ENCODE measurements around the gene TRPM4.
"Not testable (repeated sequence)": the region's sequence is repeated elsewhere in the genome, so short reads cannot be mapped to it uniquely, and the experiment has no call there.

TRPM4 gene

DNA sequence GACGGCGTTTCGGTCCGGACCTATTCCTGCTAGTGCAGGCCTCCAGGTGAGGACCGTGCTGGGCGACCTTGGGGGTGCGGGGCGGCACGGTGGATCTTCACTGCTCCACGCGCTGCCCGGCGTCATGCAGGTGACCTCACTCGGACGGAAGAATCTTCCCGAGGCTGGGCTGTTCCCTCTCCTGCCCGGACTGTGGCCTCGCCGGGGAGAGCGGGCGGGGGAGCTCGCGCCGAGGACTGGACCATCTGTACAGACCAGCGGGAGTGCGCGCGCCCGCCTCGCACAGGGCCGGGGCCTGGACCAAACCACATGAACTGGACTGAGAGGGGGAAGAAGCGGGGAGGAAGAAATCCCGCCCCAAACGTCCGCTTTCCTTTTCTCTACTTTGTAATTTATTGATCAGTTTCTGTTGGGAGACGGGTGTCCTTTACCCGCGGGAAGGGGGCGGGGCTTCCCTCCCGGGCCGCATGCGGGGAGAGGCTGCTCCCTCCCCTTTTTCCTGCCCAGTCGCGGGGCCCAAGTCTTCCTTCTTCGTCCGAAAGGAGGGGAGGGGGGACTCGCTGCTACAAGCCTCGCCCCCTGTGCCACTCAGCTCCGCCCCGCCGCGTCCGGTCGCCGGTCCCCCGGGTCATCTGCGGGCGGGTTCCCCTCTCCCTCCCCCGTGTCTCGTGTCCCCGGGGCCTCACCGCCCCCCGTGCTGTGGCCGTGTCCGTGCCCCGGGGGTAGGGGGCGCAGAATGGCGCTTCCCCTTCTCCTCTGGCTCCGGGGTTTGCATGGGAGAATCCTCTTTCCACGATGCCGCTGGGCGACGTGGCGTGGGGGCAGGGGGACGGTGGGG lies 7.3 kb upstream of the TRPM4 start:
- DNase-seq (ENCODE audit: extremely low read depth in 1 of 2, low read depth in 1 of 2), result peak in 1 of 2 donors; percentile 28

GRCh38 chr19:49150944-49151243 lies 6.7 kb upstream of the TRPM4 start:
- no peak for DNase-seq (ENCODE audit: extremely low read depth in 1 of 2, low read depth in 1 of 2)

GRCh38 chr19:49151267-49152118 lies 6.1 kb upstream of the TRPM4 start:
- no peak for DNase-seq (ENCODE audit: extremely low read depth in 1 of 2, low read depth in 1 of 2)

GRCh38 chr19:49152119-49152550 lies 5.5 kb upstream of the TRPM4 start:
- DNase-seq (ENCODE audit: extremely low read depth in 1 of 2, low read depth in 1 of 2), result no peak

GRCh38 chr19:49153167-49153809 lies 4.3 kb upstream of the TRPM4 start:
- no peak for DNase-seq (ENCODE audit: extremely low read depth in 1 of 2, low read depth in 1 of 2)

GRCh38 chr19:49154279-49154678 lies 3.3 kb upstream of the TRPM4 start:
- DNase-seq (ENCODE audit: extremely low read depth in 1 of 2, low read depth in 1 of 2), result no peak

DNA sequence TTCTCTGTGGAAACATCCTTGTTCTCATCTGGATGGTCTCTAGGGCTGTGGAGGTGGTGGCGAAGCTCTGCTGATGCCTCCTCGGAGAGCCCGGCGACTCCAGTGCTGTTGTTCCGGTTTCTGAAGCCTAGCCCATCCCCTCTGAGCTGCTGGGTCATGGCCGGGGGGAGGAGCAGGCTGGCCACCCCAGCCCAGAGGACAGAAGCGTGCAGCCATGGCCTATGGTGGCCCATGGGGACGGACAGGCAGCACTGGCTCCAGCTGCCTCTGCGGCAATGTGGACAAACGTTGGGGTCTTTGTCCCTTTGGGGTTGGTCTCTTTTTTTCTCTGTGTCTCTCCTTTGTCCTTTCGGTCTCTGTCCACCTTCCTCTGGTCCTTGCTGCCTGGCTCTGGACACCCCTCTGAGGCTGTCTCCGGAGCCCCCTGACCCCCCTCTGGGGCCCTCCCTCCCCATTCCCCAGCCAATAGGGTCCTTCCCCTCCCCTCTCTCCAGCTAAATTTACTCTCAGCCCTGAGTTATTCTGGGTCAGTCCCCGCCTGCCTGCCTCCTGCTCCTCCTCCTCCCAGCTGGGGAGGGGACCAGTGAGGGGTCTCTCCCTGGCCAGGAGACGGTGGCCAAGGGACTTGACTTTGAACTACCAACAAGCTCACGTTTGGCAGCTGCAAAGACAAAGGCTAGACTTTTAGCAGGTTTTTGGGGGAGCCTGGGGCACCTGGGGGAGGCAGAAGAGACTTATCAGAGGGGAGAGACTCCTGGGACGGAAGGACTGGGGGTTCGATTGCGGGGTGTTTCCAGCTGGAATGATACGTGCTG lies 2.4 kb upstream of the TRPM4 start, which contains the start of gene HRC:
Gene HRC, minus strand, starts transcription at position 392 of the 815 bp plus-strand sequence. Its CDS starts 159 bp downstream, at position 233.
- no peak for DNase-seq (ENCODE audit: extremely low read depth in 1 of 2, low read depth in 1 of 2)

GRCh38 chr19:49155820-49156346 lies 1.7 kb upstream of the TRPM4 start:
- DNase-seq (ENCODE audit: extremely low read depth in 1 of 2, low read depth in 1 of 2), result no peak

GRCh38 chr19:49160450-49161189 lies 3.0 kb downstream of the TRPM4 start:
- DNase-seq (ENCODE audit: extremely low read depth in 1 of 2, low read depth in 1 of 2), result no peak

- DNase-seq (ENCODE audit: extremely low read depth in 1 of 2, low read depth in 1 of 2), result no peak
Measured at GRCh38 chr19:49161987-49162386, 4.4 kb downstream of the TRPM4 start.

DNA sequence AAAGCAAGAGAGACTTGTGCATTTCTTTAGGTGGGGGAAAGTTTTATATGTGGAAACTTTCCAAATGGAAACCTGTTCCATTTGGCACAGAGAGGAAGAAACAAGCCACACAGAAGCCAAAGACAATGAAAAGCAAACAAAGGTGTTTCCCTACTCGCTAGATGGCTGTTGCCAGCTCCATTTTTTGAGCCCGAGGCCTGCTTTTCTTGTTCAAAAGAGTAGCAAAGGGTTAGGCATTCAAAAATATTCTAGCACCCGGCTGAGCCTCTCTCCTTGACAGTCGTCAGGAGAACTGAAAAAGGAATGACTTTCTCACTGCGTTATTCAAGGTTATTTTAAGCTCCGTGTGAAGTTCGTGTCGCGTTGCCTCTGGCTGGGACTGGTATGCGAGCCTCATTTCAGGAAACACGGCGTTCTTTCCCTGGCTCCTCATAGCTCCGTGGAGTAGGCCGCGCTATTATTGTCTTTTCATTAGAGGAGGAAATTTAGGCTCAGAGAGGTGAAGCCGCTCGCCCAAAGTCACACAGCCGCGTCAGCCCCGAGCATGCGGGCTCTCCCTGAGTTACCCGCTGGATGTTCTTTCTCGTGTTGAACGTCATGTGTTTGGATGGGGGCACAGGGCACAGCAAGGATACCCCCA lies 7.6 kb downstream of the TRPM4 start:
- no peak for DNase-seq (ENCODE audit: extremely low read depth in 1 of 2, low read depth in 1 of 2)

DNA sequence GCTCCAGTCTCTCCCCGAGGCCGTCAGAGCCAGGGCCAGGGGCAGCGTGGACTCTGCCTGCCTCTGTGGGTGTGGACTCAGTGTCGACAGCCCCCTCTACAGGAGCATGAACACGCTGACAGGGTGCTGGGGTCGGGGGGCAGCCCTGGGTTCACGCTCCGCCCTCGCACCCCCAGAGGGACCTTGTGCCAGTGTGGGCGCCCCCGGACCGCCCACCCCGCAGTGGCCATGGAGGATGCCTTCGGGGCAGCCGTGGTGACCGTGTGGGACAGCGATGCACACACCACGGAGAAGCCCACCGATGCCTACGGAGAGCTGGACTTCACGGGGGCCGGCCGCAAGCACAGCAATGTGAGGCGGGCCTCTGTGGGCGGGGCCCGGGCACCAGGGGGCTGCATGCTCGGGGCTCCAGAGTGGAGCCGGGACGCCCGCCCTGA lies 8.3 kb downstream of the TRPM4 start:
- no peak for DNase-seq (ENCODE audit: extremely low read depth in 1 of 2, low read depth in 1 of 2)

DNA sequence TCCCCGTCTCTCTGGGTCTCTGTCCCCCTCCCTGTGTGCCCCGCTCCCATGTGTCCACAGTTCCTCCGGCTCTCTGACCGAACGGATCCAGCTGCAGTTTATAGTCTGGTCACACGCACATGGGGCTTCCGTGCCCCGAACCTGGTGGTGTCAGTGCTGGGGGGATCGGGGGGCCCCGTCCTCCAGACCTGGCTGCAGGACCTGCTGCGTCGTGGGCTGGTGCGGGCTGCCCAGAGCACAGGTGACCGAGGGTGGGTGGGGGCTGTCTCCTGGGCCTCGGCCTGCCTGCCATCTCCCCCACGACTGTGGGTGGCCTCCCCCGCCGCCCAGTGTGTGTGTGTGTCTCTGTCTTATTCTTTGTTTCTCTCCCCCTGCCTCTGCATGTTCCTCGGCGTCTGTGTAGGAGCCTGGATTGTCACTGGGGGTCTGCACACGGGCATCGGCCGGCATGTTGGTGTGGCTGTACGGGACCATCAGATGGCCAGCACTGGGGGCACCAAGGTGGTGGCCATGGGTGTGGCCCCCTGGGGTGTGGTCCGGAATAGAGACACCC lies 10.3 kb downstream of the TRPM4 start:
- DNase-seq (ENCODE audit: extremely low read depth in 1 of 2, low read depth in 1 of 2), result no peak

DNA sequence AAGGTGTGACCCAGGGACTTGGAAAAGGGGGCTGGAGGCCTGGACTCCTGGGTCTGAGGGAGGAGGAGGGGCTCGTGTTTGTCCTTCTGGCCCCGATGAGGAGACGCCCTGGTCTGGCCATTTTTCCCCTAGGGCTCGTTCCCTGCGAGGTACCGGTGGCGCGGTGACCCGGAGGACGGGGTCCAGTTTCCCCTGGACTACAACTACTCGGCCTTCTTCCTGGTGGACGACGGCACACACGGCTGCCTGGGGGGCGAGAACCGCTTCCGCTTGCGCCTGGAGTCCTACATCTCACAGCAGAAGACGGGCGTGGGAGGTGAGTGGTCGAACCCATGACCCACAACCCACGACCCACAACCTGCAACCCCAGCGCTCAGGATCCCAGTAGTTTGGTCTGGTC lies 10.8 kb downstream of the TRPM4 start:
- no peak for DNase-seq (ENCODE audit: extremely low read depth in 1 of 2, low read depth in 1 of 2)

- no peak for DNase-seq (ENCODE audit: extremely low read depth in 1 of 2, low read depth in 1 of 2)
Measured at GRCh38 chr19:49173198-49173597, 15.6 kb downstream of the TRPM4 start.

DNA sequence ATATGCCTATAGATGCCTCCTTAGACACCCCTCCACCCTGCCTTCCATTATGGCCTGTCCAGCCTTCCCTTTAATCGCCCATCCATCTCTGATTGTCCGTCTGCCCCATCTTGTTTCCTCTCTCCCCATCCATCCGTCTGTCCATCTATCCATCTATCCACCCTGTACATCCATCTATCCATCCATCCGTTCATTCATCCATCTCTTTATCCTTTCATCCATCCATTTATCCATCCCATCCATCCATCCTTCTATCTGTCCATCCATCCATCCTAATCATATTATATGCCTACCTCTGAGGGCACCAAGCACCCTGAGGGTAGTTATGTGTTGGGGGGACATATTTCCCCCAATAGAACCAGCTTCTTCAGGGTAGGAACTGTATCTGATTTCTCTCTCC lies 23.1 kb downstream of the TRPM4 start:
- no peak for DNase-seq (ENCODE audit: extremely low read depth in 1 of 2, low read depth in 1 of 2)

DNA sequence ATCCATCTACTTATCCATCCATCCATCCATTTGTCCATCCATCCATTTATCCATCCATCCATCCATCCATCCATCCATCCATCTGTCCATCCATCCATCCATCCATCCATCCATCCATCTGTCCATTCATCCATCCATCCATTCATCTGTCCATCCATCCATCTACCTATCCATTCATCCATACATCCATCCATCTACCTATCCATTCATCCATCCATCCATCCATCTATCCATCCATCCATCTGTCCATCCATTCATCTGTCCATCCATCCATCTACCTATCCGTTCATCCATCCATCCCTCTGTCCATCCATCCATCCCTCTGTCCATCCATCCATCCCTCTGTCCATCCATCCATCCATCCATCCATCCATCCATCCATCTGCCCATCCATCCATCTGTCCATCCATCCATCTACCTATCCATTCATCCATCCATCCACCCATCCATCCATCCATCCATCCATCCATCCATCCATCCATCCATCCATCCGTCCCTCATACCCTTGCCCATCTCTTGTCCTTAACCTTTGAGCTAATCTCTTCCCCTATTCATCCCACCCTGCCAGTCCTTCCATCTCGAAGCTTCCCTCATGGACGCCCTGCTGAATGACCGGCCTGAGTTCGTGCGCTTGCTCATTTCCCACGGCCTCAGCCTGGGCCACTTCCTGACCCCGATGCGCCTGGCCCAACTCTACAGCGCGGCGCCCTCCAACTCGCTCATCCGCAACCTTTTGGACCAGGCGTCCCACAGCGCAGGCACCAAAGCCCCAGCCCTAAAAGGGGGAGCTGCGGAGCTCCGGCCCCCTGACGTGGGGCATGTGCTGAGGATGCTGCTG lies 24.6 kb downstream of the TRPM4 start:
- not testable (repeated sequence) for DNase-seq (ENCODE audit: extremely low read depth in 1 of 2, low read depth in 1 of 2)

DNA sequence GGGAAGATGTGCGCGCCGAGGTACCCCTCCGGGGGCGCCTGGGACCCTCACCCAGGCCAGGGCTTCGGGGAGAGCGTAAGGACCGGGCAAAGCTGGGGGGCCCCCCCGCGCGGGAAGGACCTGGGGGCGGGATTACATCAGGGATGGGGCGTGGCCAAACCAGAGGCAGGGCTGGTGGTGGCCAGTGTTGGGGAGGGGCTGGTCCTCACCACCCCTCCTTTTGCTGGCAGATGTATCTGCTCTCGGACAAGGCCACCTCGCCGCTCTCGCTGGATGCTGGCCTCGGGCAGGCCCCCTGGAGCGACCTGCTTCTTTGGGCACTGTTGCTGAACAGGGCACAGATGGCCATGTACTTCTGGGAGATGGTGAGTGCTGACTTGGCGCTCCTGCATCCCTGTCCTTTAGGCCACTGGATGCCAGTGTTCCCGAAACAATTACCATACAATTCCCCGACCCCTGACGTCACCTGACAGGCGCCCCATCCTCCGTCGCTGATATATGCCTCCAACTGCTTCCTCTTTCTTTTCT lies 25.3 kb downstream of the TRPM4 start:
- DNase-seq (ENCODE audit: extremely low read depth in 1 of 2, low read depth in 1 of 2), result no peak
